ENCODE measurements around the gene CTCF. TPM values are rescaled to one million over a fixed set of nuclear protein-coding genes. Genes with fewer than 3 reads are reported as not detected.

CTCF gene
- total and polyA plus RNA-seq, 3 experiments from 2014 or later: 65.4 to 67.4 (median 66.4) TPM

DNA sequence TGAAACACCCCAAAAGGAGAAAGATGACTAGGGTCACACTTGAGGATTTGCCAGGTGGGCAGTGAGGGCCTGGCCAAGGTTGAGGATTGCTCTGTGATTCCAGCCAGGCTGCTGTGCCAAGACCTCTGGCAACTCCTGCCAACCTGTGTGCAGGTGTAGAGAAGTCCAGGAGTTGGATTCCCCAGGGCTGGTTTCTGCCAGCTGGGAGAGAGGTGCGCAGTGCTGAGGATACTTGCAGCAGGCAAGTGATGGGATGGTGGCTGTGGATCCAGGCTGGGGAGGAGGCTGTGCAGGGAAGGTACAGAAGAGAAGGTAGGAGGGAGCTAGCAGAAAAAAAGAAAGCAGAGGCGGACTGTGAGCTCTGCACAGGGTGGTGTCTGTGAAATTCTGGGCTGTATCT lies 27.1 kb upstream of the CTCF start:
- Histone ChIP-seq H3K4me3 (ENCODE audit: low read length) (no peak overlapping the region), H3K27me3 (ENCODE audit: insufficient read depth, low read length, poor library complexity, severe bottlenecking) (peaks cover 6% of the 10 kb centered on the region), H3K36me3 (ENCODE audit: insufficient read depth, low read length) (no peaks in the 10 kb centered on the region), H3K27ac (ENCODE audit: low read depth, low read length) (no peak overlapping the region), H3K4me1 (ENCODE audit: insufficient read depth, low read length) (peaks cover 32% of the 10 kb centered on the region), H3K9me3 (ENCODE audit: low read length) (no peaks in the 10 kb centered on the region)
- H3K27me3 Mint-ChIP-seq: peaks cover 13 to 24% of the 10 kb centered on the region in 2 donors
- POLR2A ChIA-PET: interaction anchor here (0.7 kb wide), 2 partner anchors 14 to 1087 kb away, joined by 4 to 15 read pairs; no protein-coding TSS in a partner anchor
- CTCF ChIA-PET: interaction anchor here (13.7 kb wide), 1 partner anchor 14 kb away, joined by 125 read pairs; no protein-coding TSS in a partner anchor
- peak overlapping the region in 4 of 8 donors; percentile 37 to 87 (median 60) for H3K27ac Mint-ChIP-seq
- H3K36me3 Mint-ChIP-seq: peaks cover 0 to 11% (median 0%) of the 10 kb centered on the region in 3 donors
- H3K9me3 Mint-ChIP-seq: no peaks in the 10 kb centered on the region
- no peak for DNase-seq
- H3K4me1 Mint-ChIP-seq: peaks cover 28 to 48% (median 30%) of the 10 kb centered on the region in 3 donors
- peak overlapping the region in 5 of 7 donors; percentile 20 to 93 (median 76) for H3K4me3 Mint-ChIP-seq

GRCh38 chr16:67537270-67537635 lies 25.1 kb upstream of the CTCF start:
- POLR2A ChIA-PET: interaction anchor here (0.6 to 1.7 kb wide), 7 partner anchors 9 to 123 kb away, joined by 3 to 15 read pairs (median 5); partner anchors contain the start of genes ACD, CTCF and RIPOR1
- peak in 4 of 5 donors; percentile 37 to 71 (median 49) for DNase-seq

GRCh38 chr16:67537636-67538591 lies 24.4 kb upstream of the CTCF start:
- POLR2A ChIA-PET: interaction anchor here (0.6 to 1.7 kb wide), 7 partner anchors 9 to 122 kb away, joined by 3 to 15 read pairs (median 5); partner anchors contain the start of genes ACD, CTCF and RIPOR1
- H3K4me1 Mint-ChIP-seq: peaks cover 29 to 51% (median 33%) of the 10 kb centered on the region in 3 donors
- peaks cover 0 to 27% (median 0%) of the 10 kb centered on the region in 3 donors for H3K36me3 Mint-ChIP-seq
- Histone ChIP-seq H3K36me3 (ENCODE audit: insufficient read depth, low read length) (no peaks in the 10 kb centered on the region), H3K4me3 (ENCODE audit: low read length) (peak overlapping the region; percentile 60), H3K9me3 (ENCODE audit: low read length) (no peaks in the 10 kb centered on the region), H3K4me1 (ENCODE audit: insufficient read depth, low read length) (peaks cover 31% of the 10 kb centered on the region), H3K27ac (ENCODE audit: low read depth, low read length) (peak overlapping the region; percentile 47), H3K27me3 (ENCODE audit: insufficient read depth, low read length, poor library complexity, severe bottlenecking) (no peaks in the 10 kb centered on the region)
- CTCF ChIA-PET: interaction anchor here (0.9 to 13.7 kb wide), 9 partner anchors 9 to 107 kb away, joined by 3 to 125 read pairs (median 4); partner anchors contain the start of genes CARMIL2 and RIPOR1
- peaks cover 0 to 5% of the 10 kb centered on the region in 2 donors for H3K27me3 Mint-ChIP-seq
- H3K27ac Mint-ChIP-seq: peak overlapping the region in 7 of 8 donors; percentile 35 to 92 (median 84)
- H3K9me3 Mint-ChIP-seq: no peaks in the 10 kb centered on the region
- peak overlapping the region; percentile 78 to 93 (median 86) for H3K4me3 Mint-ChIP-seq
- peak; percentile 66 to 86 (median 72) for DNase-seq

More at GRCh38 chr16:67537270-67537635, 25.1 kb upstream of the CTCF start:
- Mint-ChIP-seq H3K4me3 (peak overlapping the region; percentile 85 to 93 (median 86)), H3K9me3 (no peaks in the 10 kb centered on the region), H3K36me3 (peaks cover 0 to 22% (median 0%) of the 10 kb centered on the region in 3 donors), H3K4me1 (peaks cover 22 to 44% (median 27%) of the 10 kb centered on the region in 3 donors), H3K27me3 (peaks cover 0 to 6% of the 10 kb centered on the region in 2 donors), H3K27ac (peak overlapping the region; percentile 74 to 92 (median 91))
- Histone ChIP-seq H3K36me3 (ENCODE audit: insufficient read depth, low read length) (no peaks in the 10 kb centered on the region), H3K9me3 (ENCODE audit: low read length) (no peaks in the 10 kb centered on the region), H3K4me3 (ENCODE audit: low read length) (peak overlapping the region; percentile 60), H3K27ac (ENCODE audit: low read depth, low read length) (peak overlapping the region; percentile 47), H3K4me1 (ENCODE audit: insufficient read depth, low read length) (peaks cover 24% of the 10 kb centered on the region), H3K27me3 (ENCODE audit: insufficient read depth, low read length, poor library complexity, severe bottlenecking) (no peaks in the 10 kb centered on the region)
- CTCF ChIA-PET: interaction anchor here (0.9 to 13.7 kb wide), 9 partner anchors 10 to 107 kb away, joined by 3 to 125 read pairs (median 4); partner anchors contain the start of gene CARMIL2

DNA sequence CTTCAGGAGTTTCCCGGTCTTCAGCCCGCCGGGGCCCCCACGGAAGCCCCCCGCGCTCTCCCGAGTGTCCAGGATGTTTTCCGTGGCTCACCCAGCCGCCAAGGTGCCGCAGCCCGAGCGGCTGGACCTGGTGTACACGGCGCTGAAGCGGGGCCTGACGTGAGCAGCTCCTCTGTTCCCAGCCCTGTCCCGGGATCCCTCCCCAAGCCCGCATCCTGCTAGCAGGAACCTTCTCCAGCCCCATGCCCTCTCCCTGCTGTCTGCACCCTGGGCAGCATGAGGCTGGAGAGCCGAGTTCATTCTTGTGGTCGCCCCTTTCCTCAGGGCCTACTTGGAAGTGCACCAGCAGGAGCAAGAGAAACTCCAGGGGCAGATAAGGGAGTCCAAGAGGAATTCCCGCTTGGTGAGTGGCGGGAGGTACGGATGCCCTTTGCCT lies 23.6 kb upstream of the CTCF start:
- H3K27ac ChIP-seq (ENCODE audit: low read depth, low read length): no peak overlapping the region

DNA sequence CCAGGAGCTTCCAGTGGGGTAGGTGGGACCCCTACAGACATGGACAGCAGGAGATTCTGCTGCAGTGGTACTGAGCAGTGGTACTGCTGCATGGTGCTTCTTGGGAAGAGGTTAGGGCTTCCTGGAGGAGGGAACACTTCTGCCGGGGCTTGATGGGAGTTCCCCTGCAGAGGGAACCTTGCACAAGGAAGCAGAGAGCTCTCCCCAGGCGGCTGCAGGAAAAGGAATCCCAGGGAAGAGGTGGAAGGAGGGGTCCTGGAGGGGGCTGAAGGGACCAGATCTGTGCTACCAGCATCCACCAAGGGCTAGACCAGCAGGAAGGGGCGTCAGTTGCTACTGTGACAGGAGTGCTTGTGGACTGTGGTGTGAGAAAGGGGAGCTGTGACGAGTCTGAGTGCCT lies 23.1 kb upstream of the CTCF start:
- H3K27me3 Mint-ChIP-seq: peaks cover 0 to 1% of the 10 kb centered on the region in 2 donors
- Histone ChIP-seq H3K4me1 (ENCODE audit: insufficient read depth, low read length) (peaks cover 33% of the 10 kb centered on the region), H3K27me3 (ENCODE audit: insufficient read depth, low read length, poor library complexity, severe bottlenecking) (no peaks in the 10 kb centered on the region), H3K4me3 (ENCODE audit: low read length) (no peak overlapping the region), H3K9me3 (ENCODE audit: low read length) (no peaks in the 10 kb centered on the region), H3K36me3 (ENCODE audit: insufficient read depth, low read length) (no peaks in the 10 kb centered on the region), H3K27ac (ENCODE audit: low read depth, low read length) (no peak overlapping the region)
- no peaks in the 10 kb centered on the region for H3K9me3 Mint-ChIP-seq
- POLR2A ChIA-PET: interaction anchor here (0.6 to 1.5 kb wide), 2 partner anchors 10 to 15 kb away, joined by 3 read pairs; no protein-coding TSS in a partner anchor
- peaks cover 29 to 61% (median 34%) of the 10 kb centered on the region in 3 donors for H3K4me1 Mint-ChIP-seq
- peak overlapping the region; percentile 76 to 91 (median 80) for H3K4me3 Mint-ChIP-seq
- peaks cover 0 to 33% (median 0%) of the 10 kb centered on the region in 3 donors for H3K36me3 Mint-ChIP-seq
- peak overlapping the region; percentile 71 to 94 (median 84) for H3K27ac Mint-ChIP-seq
- DNase-seq: no peak
- CTCF ChIA-PET: interaction anchor here (3.4 to 13.7 kb wide), 2 partner anchors 18 to 105 kb away, joined by 22 to 125 read pairs; partner anchors contain the start of gene CARMIL2

More for the DNA sequence above, 23.6 kb upstream of the CTCF start:
- Histone ChIP-seq H3K9me3 (ENCODE audit: low read length) (no peaks in the 10 kb centered on the region), H3K27me3 (ENCODE audit: insufficient read depth, low read length, poor library complexity, severe bottlenecking) (no peaks in the 10 kb centered on the region), H3K4me3 (ENCODE audit: low read length) (peak overlapping the region; percentile 60), H3K36me3 (ENCODE audit: insufficient read depth, low read length) (no peaks in the 10 kb centered on the region), H3K4me1 (ENCODE audit: insufficient read depth, low read length) (peaks cover 33% of the 10 kb centered on the region)
- Mint-ChIP-seq H3K27ac (peak overlapping the region; percentile 71 to 94 (median 84)), H3K4me1 (peaks cover 29 to 56% (median 34%) of the 10 kb centered on the region in 3 donors), H3K9me3 (no peaks in the 10 kb centered on the region), H3K27me3 (peaks cover 0 to 1% of the 10 kb centered on the region in 2 donors), H3K36me3 (peaks cover 0 to 29% (median 0%) of the 10 kb centered on the region in 3 donors), H3K4me3 (peak overlapping the region; percentile 76 to 91 (median 80))
- ChIA-PET POLR2A (interaction anchor here (1.5 to 1.7 kb wide), 3 partner anchors 9 to 24 kb away, joined by 3 to 15 read pairs (median 5); partner anchors contain the start of gene CTCF), CTCF (interaction anchor here (1.0 to 13.7 kb wide), 4 partner anchors 10 to 106 kb away, joined by 3 to 125 read pairs (median 12); partner anchors contain the start of genes CARMIL2 and RIPOR1)
- DNase-seq: no peak

DNA sequence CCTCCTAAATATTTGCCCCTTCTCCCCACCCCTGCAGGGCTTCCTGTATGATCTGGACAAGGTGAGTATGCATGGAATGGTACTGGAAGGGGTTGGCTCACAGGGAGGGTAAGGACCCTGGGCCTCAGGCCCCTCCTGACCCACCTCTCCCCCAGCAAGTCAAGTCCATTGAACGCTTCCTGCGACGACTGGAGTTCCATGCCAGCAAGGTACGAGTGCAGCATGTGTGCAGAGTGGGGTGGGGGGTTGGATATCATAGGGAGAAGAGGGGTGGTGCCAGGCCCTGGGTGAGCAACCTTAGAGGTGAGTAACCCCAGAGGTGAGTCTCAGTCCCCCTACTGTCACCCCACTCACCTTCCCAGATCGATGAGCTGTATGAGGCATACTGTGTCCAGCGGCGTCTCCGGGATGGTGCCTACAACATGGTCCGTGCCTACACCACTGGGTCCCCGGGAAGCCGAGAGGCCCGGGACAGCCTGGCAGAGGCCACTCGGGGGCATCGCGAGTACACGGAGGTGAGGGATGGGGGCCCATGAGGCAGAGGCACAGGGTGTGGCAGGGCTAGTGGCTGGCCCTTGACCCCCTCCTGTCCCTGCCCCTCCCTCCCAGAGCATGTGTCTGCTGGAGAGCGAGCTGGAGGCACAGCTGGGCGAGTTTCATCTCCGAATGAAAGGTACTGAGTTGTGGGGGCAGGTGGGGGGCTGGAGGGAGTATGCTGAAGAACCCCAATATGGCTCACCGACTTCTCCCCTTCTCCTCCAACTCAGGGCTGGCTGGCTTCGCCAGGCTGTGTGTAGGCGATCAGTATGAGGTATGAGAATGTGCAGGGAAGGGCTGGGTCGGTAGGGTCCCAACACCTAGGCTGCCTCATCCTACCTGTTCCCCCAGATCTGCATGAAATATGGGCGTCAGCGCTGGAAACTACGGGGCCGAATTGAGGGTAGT lies 22.4 kb upstream of the CTCF start:
- DNase-seq: no peak
- H3K27me3 Mint-ChIP-seq: peaks cover 0 to 1% of the 10 kb centered on the region in 2 donors
- no peak overlapping the region for H3K4me3 ChIP-seq (ENCODE audit: low read length)
- peaks cover 0 to 37% (median 0%) of the 10 kb centered on the region in 3 donors for H3K36me3 Mint-ChIP-seq
- POLR2A ChIA-PET: interaction anchor here (0.6 to 1.5 kb wide), 2 partner anchors 10 to 14 kb away, joined by 3 read pairs; no protein-coding TSS in a partner anchor
- H3K27me3 ChIP-seq (ENCODE audit: insufficient read depth, low read length, poor library complexity, severe bottlenecking): no peaks in the 10 kb centered on the region
- H3K9me3 Mint-ChIP-seq: no peaks in the 10 kb centered on the region
- H3K36me3 ChIP-seq (ENCODE audit: insufficient read depth, low read length): no peaks in the 10 kb centered on the region
- H3K4me1 ChIP-seq (ENCODE audit: insufficient read depth, low read length): peaks cover 33% of the 10 kb centered on the region
- CTCF ChIA-PET: interaction anchor here (1.0 to 13.7 kb wide), 2 partner anchors 19 to 105 kb away, joined by 3 to 125 read pairs; partner anchors contain the start of gene CARMIL2
- H3K27ac Mint-ChIP-seq: peak overlapping the region; percentile 54 to 95 (median 80)
- H3K27ac ChIP-seq (ENCODE audit: low read depth, low read length): no peak overlapping the region
- H3K9me3 ChIP-seq (ENCODE audit: low read length): no peaks in the 10 kb centered on the region
- peaks cover 29 to 63% (median 34%) of the 10 kb centered on the region in 3 donors for H3K4me1 Mint-ChIP-seq
- peak overlapping the region in 6 of 7 donors; percentile 16 to 91 (median 70) for H3K4me3 Mint-ChIP-seq

All from CD8-positive, alpha-beta memory T cell (primary cell).